Mucosa of stomach (tissue), 1 donor: ENCODE measurements around the gene MED26.

ENCODE experiments used
- H3K27me3 ChIP-seq: one replicate; pipeline ENCODE4 v1.7.0; 2013; ENCODE audit warnings: mild to moderate bottlenecking, low read length; ENCODE audit not compliant: control insufficient read depth, insufficient read depth
- H3K36me3 ChIP-seq: one replicate; pipeline ENCODE4 v1.7.0; 2013; ENCODE audit warnings: low read length; ENCODE audit not compliant: control insufficient read depth, insufficient read depth
- H3K4me1 ChIP-seq: one replicate; pipeline ENCODE4 v1.7.0; 2013; ENCODE audit warnings: mild to moderate bottlenecking, low read length; ENCODE audit not compliant: control insufficient read depth, insufficient read depth
- H3K4me3 ChIP-seq: one replicate; pipeline ENCODE4 v1.7.0; 2013; ENCODE audit warnings: low read length
- H3K9ac ChIP-seq: one replicate; pipeline ENCODE4 v1.7.0; 2013; ENCODE audit warnings: mild to moderate bottlenecking, low read length, moderate library complexity
- H3K9me3 ChIP-seq: one replicate; pipeline ENCODE4 v1.7.0; 2013; ENCODE audit warnings: mild to moderate bottlenecking, low read length, moderate library complexity; ENCODE audit not compliant: control insufficient read depth
- donor health status: Pancreatic carcinoma.

The MED26 gene

GRCh38 chr19:16640951-16641350 is 12.9 kb upstream of the MED26 start:
- Histone ChIP-seq H3K36me3 (no peaks in the 10 kb centered on the region), H3K9me3 (no peaks in the 10 kb centered on the region), H3K4me3 (no peak overlapping the region), H3K4me1 (no peaks in the 10 kb centered on the region), H3K9ac (no peak overlapping the region), H3K27me3 (no peaks in the 10 kb centered on the region)

GRCh38 chr19:16638666-16639065 is 10.7 kb upstream of the MED26 start:
- Histone ChIP-seq H3K4me3 (no peak overlapping the region), H3K4me1 (no peaks in the 10 kb centered on the region), H3K9ac (no peak overlapping the region), H3K36me3 (no peaks in the 10 kb centered on the region), H3K9me3 (no peaks in the 10 kb centered on the region), H3K27me3 (no peaks in the 10 kb centered on the region)

- Histone ChIP-seq H3K9me3 (no peaks in the 10 kb centered on the region), H3K36me3 (no peaks in the 10 kb centered on the region), H3K9ac (no peak overlapping the region), H3K4me3 (no peak overlapping the region), H3K4me1 (no peaks in the 10 kb centered on the region), H3K27me3 (no peaks in the 10 kb centered on the region)
Measured at GRCh38 chr19:16637535-16637934, 9.5 kb upstream of the MED26 start.

GRCh38 chr19:16631465-16631864 is 3.5 kb upstream of the MED26 start:
- Histone ChIP-seq H3K36me3 (no peaks in the 10 kb centered on the region), H3K4me3 (no peak overlapping the region), H3K27me3 (no peaks in the 10 kb centered on the region), H3K4me1 (peaks cover 13% of the 10 kb centered on the region), H3K9me3 (no peaks in the 10 kb centered on the region), H3K9ac (no peak overlapping the region)

GRCh38 chr19:16628984-16629691 is 1.1 kb upstream of the MED26 start:
- Histone ChIP-seq H3K4me1 (peaks cover 13% of the 10 kb centered on the region), H3K36me3 (no peaks in the 10 kb centered on the region), H3K9ac (peak overlapping the region; percentile 76), H3K27me3 (no peaks in the 10 kb centered on the region), H3K9me3 (no peaks in the 10 kb centered on the region), H3K4me3 (peak overlapping the region; percentile 47)

- Histone ChIP-seq H3K9me3 (no peaks in the 10 kb centered on the region), H3K4me1 (peaks cover 13% of the 10 kb centered on the region), H3K9ac (peak overlapping the region; percentile 90), H3K36me3 (no peaks in the 10 kb centered on the region), H3K27me3 (no peaks in the 10 kb centered on the region), H3K4me3 (peak overlapping the region; percentile 73)
Measured at GRCh38 chr19:16627928-16628182, 149 bp downstream of the MED26 start.

- peak overlapping the region; percentile 73 for H3K4me3 ChIP-seq
- H3K27me3 ChIP-seq, result no peaks in the 10 kb centered on the region
- no peaks in the 10 kb centered on the region for H3K36me3 ChIP-seq
- H3K9ac ChIP-seq, result peak overlapping the region; percentile 90
- H3K4me1 ChIP-seq, result peaks cover 13% of the 10 kb centered on the region
- no peaks in the 10 kb centered on the region for H3K9me3 ChIP-seq
Measured at GRCh38 chr19:16627193-16627927, 644 bp downstream of the MED26 start.

GRCh38 chr19:16626796-16627192 is 1.2 kb downstream of the MED26 start:
- Histone ChIP-seq H3K9ac (peak overlapping the region; percentile 90), H3K36me3 (no peaks in the 10 kb centered on the region), H3K9me3 (no peaks in the 10 kb centered on the region), H3K27me3 (no peaks in the 10 kb centered on the region), H3K4me3 (peak overlapping the region; percentile 73), H3K4me1 (peaks cover 13% of the 10 kb centered on the region)

GRCh38 chr19:16625163-16625958 is 2.6 kb downstream of the MED26 start:
- Histone ChIP-seq H3K4me3 (no peak overlapping the region), H3K9me3 (no peaks in the 10 kb centered on the region), H3K36me3 (no peaks in the 10 kb centered on the region), H3K4me1 (peaks cover 19% of the 10 kb centered on the region), H3K9ac (no peak overlapping the region), H3K27me3 (no peaks in the 10 kb centered on the region)

GRCh38 chr19:16624236-16624635 is 3.8 kb downstream of the MED26 start:
- H3K4me3 ChIP-seq, result no peak overlapping the region
- no peak overlapping the region for H3K9ac ChIP-seq
- no peaks in the 10 kb centered on the region for H3K27me3 ChIP-seq
- peaks cover 27% of the 10 kb centered on the region for H3K4me1 ChIP-seq
- no peaks in the 10 kb centered on the region for H3K36me3 ChIP-seq
- H3K9me3 ChIP-seq, result no peaks in the 10 kb centered on the region

- Histone ChIP-seq H3K9me3 (no peaks in the 10 kb centered on the region), H3K4me3 (no peak overlapping the region), H3K36me3 (no peaks in the 10 kb centered on the region), H3K27me3 (no peaks in the 10 kb centered on the region), H3K9ac (no peak overlapping the region), H3K4me1 (peaks cover 26% of the 10 kb centered on the region)
Measured at GRCh38 chr19:16623576-16623975, 4.4 kb downstream of the MED26 start.

GRCh38 chr19:16623066-16623465 is 4.9 kb downstream of the MED26 start:
- H3K9ac ChIP-seq, result no peak overlapping the region
- no peaks in the 10 kb centered on the region for H3K27me3 ChIP-seq
- no peaks in the 10 kb centered on the region for H3K9me3 ChIP-seq
- H3K36me3 ChIP-seq, result no peaks in the 10 kb centered on the region
- H3K4me3 ChIP-seq, result no peak overlapping the region
- H3K4me1 ChIP-seq, result peaks cover 26% of the 10 kb centered on the region
